NOMO-1 treated with DMSO at 0.1 percent for 48 hours (cell line): ENCODE data around the gene EFHC1.

Experiments used
- DNase-seq: peaks from one replicate; lab custom pipeline; 2025; ENCODE audit not compliant: unreplicated experiment; lab: John Stamatoyannopoulos, UW

The EFHC1 gene

DNA sequence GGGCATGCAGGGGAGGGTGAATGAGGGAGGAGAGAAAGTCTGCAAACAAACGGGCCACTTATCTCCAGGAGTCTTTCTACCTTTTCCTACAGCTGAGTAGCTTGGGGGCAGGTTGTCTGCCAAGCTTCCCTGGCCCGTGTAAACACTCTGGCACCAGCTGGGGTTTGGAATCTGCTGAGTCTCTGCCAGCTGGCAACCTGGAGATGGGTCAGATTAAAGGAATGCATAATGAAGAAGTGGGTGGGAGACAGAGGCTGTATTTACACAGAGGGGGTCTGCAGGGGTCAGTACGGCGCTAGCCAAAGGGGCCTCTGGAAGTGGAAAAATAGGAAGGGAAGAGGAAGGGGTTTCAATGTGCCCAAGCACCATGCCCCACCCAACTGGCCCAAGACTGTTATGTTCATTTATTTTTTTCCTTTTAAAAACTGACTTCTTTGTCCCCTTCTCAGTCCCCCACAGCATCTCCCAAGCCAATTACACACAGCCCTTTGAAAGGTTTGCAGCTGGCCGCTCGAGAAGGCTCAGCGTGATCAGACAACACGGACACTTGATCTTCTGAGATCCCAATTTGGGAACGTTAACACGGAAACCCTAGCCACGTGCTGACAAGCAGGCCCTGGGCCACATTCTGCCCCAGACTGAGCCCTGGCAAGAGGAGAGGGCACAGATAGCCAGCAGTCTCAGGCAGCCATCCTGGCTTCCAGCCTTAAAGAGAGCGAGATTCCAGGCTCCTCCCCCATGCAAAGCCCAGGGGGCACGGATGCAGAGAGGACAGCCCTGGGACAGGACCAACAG lies 131.5 kb downstream of the EFHC1 start:
- DNase-seq, result no peak

DNA sequence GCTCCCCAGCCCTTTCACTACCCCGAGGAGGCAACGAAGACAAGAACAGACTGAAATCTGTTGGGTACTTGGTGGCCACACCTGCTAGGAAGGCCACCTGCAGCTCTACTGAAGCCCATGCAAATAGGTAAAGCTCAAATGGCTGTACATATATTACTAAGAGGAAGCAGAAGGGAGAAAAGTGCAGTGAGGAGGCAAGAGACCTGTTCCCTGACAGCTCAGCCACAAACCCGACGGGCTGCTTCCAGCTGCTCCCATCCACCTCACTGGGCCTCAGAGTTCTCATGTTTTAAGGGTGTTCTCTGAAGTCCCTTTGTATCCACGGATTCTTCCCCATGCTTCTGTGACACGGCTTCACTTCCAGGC lies 132.1 kb downstream of the EFHC1 start:
- no peak for DNase-seq

- no peak for DNase-seq
Measured at GRCh38 chr6:52553158-52553557, 133.0 kb downstream of the EFHC1 start.

DNA sequence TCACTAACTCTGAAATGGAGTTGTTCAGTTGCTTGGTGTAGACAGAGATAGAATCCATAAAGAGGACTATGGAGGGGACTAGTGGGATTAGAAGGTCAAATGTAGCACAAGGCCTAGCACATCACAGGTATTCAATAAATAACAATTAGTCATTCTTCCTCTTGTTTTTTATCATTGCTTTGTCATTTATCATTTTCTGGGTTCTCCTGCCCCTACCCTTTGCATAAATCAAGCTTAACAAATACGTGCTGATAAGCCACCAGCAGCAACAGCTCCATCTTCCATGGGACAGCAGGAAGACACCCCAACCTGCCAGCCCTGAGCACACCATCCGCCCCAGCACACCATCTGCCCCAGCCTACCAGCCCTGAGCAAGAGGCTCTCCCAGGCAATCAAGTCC lies 133.6 kb downstream of the EFHC1 start:
- DNase-seq, result no peak

DNA sequence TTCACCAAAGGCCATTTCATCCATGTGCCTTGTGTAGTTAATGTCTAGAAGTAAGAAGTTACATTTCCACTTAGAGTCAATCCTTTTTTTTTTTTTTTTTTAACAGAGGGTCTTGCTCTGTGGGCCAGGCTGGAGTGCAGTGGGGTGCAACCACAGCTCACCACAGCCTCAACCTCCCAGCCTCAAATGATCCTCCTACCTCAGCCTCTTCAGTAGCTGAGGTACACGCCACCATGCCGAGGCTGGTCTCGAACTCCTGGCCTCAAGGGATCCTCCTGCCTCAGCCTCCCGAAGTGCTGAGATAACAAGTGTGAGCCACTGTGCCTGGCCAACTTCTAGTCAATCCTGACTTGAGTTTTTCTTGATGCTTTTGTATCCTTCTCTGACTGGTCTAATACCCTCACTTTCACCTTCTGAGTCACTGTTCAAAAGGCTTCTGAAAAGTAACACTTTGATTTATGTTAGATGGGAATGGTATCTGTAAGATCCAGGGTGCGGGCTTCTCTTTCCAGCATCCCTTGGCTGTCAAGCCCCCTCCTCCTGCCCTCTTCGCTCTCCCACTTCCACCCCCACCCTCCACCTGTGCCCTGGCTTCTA lies 134.6 kb downstream of the EFHC1 start:
- no peak for DNase-seq

DNA sequence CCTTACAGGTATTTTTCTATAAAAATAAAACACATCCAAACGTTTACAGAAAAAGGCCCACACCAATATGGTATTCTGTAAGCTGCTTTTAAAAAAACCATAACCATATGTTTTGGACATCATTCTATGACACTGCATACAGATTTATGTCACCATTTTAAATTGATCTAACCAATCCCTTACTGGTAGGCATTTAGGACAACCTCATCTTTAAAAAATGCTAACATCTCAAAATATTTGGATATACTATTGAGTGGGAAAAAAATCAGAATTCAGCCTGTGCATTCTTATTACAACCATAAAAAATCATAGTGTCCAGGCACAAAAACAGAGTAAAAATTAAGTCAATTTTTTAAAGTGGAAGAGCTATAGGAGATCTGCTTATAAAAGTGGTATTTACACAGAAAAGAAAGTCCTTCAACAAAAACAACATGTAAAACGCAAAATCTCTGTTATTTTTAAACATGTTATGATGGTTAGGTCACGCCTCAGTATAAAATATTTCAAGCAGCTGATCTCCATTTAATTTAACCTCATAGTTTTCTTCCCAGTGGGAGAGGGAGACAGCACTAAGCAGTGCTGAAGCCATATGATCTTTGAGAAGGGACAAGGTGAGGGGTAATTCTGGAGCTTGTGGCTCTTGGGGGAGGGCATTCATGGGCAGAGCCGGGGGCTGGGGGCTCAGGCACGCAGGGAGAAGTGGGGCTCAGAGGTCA lies 135.5 kb downstream of the EFHC1 start:
- no peak for DNase-seq

DNA sequence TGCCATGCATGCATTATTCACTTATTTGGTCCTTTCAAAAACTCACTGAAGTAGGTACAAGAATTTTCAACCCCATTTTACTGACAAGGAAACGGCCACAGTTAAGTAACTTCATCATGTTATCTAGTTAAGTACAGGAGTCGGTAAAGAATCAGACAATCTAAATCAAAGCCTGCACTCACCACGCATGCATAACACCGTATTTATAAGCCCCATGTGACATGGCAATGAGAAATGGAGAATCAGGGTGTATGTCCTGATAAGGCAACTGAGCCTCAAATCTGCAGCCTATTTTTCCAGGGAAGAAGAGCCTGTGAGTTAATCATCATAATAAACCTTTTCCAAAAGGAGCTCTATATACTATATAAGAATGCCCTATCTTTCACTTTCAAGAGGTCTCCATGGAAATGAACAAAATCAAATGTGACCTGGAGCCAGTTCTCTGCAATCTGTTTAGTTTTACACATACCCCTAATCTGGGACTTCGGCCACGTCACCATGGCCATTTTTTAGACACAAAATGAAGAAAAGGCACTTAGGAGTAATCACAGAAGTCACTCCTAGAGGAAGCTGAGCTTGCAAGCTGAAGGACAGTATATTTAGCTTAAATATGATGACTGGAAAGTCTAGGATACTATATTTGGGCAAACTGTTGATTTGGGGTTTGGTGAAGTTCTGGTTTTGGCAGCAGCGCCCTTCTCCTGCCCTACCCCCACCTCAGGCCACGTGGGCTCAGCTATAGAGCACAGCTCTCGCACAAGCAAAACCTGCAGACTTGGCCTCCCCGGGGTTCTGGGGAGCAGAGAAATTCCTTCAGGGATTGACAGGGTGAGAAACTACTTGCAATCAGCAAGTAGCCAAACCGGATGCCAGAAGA lies 137.5 kb downstream of the EFHC1 start:
- no peak for DNase-seq

- DNase-seq, result no peak
Measured at GRCh38 chr6:52558266-52559000, 138.3 kb downstream of the EFHC1 start.

GRCh38 chr6:52560462-52560861 lies 140.3 kb downstream of the EFHC1 start:
- no peak for DNase-seq

DNA sequence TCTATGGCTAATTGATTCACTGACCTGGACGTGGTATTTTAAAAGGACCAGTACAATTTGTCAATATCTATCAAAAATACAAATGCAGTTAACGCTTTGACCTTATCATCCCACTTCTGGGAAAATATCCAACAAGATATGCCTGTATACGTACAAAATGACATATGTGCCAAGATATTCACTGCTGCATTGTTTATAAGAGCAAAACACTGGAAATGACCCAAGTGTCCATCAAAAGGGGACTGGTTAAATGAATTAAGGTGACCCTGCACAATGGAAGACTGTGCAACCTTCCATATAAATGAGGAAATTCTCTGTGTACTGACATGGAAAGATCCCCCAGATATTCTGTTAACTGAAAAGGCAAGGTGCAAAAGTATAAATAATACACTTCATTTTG lies 142.8 kb downstream of the EFHC1 start:
- DNase-seq, result no peak

DNA sequence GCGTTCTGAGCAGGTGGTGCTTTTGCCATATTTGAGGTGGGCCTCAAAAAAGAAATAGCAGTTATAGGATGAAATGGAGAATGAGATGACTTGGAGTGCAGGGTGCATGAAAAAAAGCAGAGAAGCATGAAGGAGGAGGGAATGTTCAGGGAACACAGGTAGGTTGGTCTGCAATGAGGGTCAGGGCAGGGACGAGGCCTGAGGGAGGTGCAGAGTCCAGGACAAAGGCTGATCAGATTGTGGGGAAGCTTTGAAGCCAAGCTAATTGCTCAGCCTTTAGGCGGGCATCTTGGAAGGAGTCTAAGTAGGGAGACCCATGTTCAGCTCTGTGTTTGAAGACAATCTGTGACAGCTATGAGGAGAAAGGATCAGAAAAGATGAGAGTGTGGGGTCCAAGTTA lies 144.7 kb downstream of the EFHC1 start:
- no peak for DNase-seq

GRCh38 chr6:52566201-52566600 lies 146.1 kb downstream of the EFHC1 start:
- DNase-seq, result no peak

DNA sequence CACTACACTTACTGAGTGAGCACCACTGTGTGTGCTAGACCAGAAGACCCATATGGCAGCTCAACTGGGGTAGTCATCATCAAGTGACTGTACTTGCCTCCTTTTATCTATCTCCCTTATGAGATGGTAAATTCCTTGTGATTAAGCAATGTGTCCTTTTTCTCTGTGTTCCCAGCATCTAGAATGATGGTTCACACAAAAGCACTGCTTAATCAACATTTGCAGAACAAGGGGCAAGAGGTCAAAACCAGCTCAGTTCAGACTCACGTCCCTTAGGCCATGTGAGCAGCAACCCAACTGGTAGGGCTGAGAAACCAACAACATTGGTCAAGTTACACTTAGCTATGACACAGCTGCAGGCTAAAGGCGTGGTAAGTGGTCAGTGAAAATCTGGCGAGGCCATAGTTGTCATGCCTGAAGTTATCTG lies 146.7 kb downstream of the EFHC1 start:
- DNase-seq, result no peak

DNA sequence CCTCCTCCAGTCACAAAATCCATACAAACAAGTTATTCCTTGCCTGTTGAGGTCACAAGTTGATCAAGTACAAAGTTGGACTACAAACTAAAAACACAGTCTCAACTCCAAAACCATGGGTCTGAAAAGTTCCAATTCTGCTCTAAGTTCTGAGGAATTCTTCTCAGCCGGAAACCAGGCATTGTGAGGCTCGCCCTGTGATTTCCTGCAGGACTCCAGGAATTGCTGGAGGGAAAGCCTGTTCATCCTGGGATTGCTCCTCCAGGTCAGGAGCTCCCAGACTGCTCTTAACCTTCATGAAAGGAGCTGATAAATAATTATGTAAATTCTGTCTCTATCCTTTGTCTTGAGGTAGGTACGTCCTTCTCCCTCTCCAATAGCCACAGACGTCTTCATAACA lies 148.2 kb downstream of the EFHC1 start:
- DNase-seq, result no peak

DNA sequence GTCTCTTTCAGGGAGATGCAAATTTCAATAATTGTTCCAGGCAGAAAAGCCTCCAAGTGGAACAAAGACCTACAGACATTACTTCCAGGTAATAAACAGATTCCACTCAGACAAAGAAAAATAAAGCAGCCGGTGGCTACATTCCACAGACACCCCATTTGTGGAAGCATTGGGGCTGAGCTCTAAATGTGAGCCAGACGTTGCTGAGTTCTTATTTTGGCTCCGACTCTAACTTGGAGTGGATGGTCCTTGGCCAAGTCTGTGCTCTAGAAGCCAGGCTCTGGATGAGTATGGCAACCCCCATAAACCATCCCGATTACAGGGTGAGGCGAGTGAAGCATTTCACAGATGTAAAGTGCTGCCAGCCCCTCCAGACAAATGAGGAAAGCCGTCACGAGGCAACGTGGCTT lies 150.2 kb downstream of the EFHC1 start:
- DNase-seq, result no peak

DNA sequence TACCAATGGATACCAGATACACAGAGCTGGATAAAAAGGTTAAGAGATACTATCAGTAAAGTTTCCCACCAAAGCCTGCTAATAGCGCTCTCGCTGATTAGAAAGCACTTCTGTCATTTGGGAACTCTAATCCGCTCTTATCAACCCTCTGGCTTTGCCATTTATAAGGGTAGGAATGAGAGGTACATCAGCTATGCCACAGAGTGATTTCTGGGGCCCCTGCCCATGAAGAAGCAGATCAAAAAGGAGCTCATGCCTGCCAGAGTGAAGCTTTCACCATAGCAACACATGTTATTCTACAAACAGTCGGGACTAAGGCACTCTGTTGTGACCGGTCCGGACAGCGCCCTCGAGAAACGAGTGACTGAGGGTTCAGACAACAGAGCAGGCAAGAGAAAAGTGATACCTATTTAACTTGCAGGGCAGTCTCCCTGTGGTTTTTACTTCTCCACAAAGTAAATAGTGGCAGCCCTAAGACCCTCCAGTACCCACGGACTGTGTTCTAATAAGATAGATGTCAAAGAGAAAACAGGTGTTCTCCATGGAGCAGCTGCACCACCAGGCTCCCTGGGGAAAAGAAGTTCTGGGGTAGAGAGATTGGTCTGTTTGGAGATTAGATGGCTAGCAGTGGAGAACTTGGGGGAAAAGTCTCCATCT lies 151.1 kb downstream of the EFHC1 start:
- no peak for DNase-seq

GRCh38 chr6:52572536-52572935 lies 152.4 kb downstream of the EFHC1 start:
- no peak for DNase-seq

- no peak for DNase-seq
Measured at GRCh38 chr6:52573295-52573694, 153.2 kb downstream of the EFHC1 start.
